Neural progenitor cell (in vitro differentiated cells): Measurements from ENCODE around the gene KRT77. TPM values are rescaled to one million over a fixed set of nuclear protein-coding genes. Genes with fewer than 3 reads are reported as not detected.
A peak's percentile ranks its signal among the peaks of the same experiment; 100 is the strongest.
"Not testable (repeated sequence)": the region's sequence is repeated elsewhere in the genome, so short reads cannot be mapped to it uniquely, and the experiment has no call there.

ENCODE experiments used
- DNase-seq: peaks from one replicate; pipeline ENCODE4 v3.0.0-alpha.2; 2016; ENCODE audit warnings: low spot score
- H2AFZ ChIP-seq: fragments of 200-600 bp; sonication (generic); replicated peaks from 2 replicates; pipeline ENCODE4 v1.6.1; 2016; ENCODE audit warnings: antibody characterized with exemption
- H3F3A ChIP-seq: fragments of 200-600 bp; sonication (generic); 2 replicates; pipeline ENCODE4 v1.6.1; 2016; ENCODE audit warnings: antibody characterized with exemption, low read depth
- H3K27ac ChIP-seq: fragments of 200-600 bp; sonication (generic); 2 replicates; pipeline ENCODE4 v1.5.1; 2016; ENCODE audit warnings: mild to moderate bottlenecking
- H3K27me3 ChIP-seq: fragments of 200-600 bp; sonication (generic); 2 replicates; pipeline ENCODE4 v1.6.1; 2016; ENCODE audit warnings: mild to moderate bottlenecking, moderate library complexity
- H3K36me3 ChIP-seq: fragments of 200-600 bp; sonication (generic); 2 replicates; pipeline ENCODE4 v1.5.1; 2016
- H3K4me1 ChIP-seq: fragments of 200-600 bp; sonication (generic); 2 replicates; pipeline ENCODE4 v1.6.1; 2016; ENCODE audit warnings: mixed run types
- H3K4me2 ChIP-seq: fragments of 200-600 bp; sonication (generic); 2 replicates; pipeline ENCODE4 v1.6.1; 2016
- H3K4me3 ChIP-seq: fragments of 200-600 bp; sonication (generic); 2 replicates; pipeline ENCODE4 v1.5.1; 2016
- H3K79me2 ChIP-seq: fragments of 200-600 bp; sonication (generic); 2 replicates; pipeline ENCODE4 v1.6.1; 2016; ENCODE audit warnings: low read depth
- H3K9ac ChIP-seq: fragments of 200-600 bp; sonication (generic); 2 replicates; pipeline ENCODE4 v1.6.1; 2016
- H3K9me3 ChIP-seq: fragments of 200-600 bp; sonication (generic); 2 replicates; pipeline ENCODE4 v1.5.1; 2016; ENCODE audit warnings: low read depth
- H4K20me1 ChIP-seq: fragments of 200-600 bp; sonication (generic); 2 replicates; pipeline ENCODE4 v1.6.1; 2016; ENCODE audit warnings: low read depth
- H3K27ac Mint-ChIP-seq: 3 replicates; pipeline ENCODE4 v1.8.0; 2021; ENCODE audit warnings: mixed read lengths
- H3K27me3 Mint-ChIP-seq: 2 replicates; pipeline ENCODE4 v1.8.0; 2022; ENCODE audit warnings: low read depth, mild to moderate bottlenecking, inconsistent platforms, moderate library complexity, mixed read lengths; ENCODE audit not compliant: insufficient read depth
- H3K36me3 Mint-ChIP-seq: 3 replicates; pipeline ENCODE4 v1.8.0; 2021; ENCODE audit warnings: mixed read lengths
- H3K4me1 Mint-ChIP-seq: 3 replicates; pipeline ENCODE4 v1.8.0; 2021; ENCODE audit warnings: mixed read lengths
- H3K4me3 Mint-ChIP-seq: 3 replicates; pipeline ENCODE4 v1.8.0; 2021; ENCODE audit warnings: mild to moderate bottlenecking, moderate library complexity, mixed read lengths
- H3K9me3 Mint-ChIP-seq: 3 replicates; pipeline ENCODE4 v1.8.0; 2020; ENCODE audit warnings: mixed read lengths
- EZH2 ChIP-seq: fragments of 200-600 bp; sonication (generic); IDR thresholded peaks from 2 replicates; pipeline ENCODE4 v1.6.1; 2017; ENCODE audit warnings: antibody characterized with exemption, mild to moderate bottlenecking, moderate library complexity
- EZH2phosphoT487 ChIP-seq: fragments of 200-600 bp; sonication (generic); IDR thresholded peaks from 2 replicates; pipeline ENCODE4 v1.6.1; 2017; ENCODE audit warnings: antibody characterized with exemption
- total RNA-seq: library from RNA; depleted of rRNA; stranded (reverse); fragments of >200 nt; gene quantifications from 2 replicates; pipeline ENCODE4 v1.2.3, GENCODE V29; 2015; ENCODE audit warnings: low replicate concordance
- TF ChIP-seq, protein P1 (sequence below): fragments of 200-600 bp; sonication (generic); IDR thresholded peaks from 2 replicates; pipeline ENCODE4 v1.5.1; 2017; ENCODE audit warnings: antibody characterized with exemption, mild to moderate bottlenecking

KRT77 gene
- total RNA-seq, 1 donor from 2014 or later = 0.47 TPM

GRCh38 chr12:52713960-52714886 is 10.9 kb upstream of the KRT77 start:
- Mint-ChIP-seq H3K4me1 (peaks cover 8% of the 10 kb centered on the region), H3K27ac (no peak overlapping the region), H3K27me3 (peaks cover 28% of the 10 kb centered on the region), H3K36me3 (no peaks in the 10 kb centered on the region), H3K4me3 (peak overlapping the region; percentile 82), H3K9me3 (no peaks in the 10 kb centered on the region)
- no peak overlapping the region for H3K9ac ChIP-seq
- peak overlapping the region; percentile 53 for H3K4me3 ChIP-seq
- H2AFZ ChIP-seq = peak overlapping the region; percentile 98
- H3K36me3 ChIP-seq = no peaks in the 10 kb centered on the region
- DNase-seq = peak; percentile 77
- H3F3A ChIP-seq = peaks cover 6% of the 10 kb centered on the region
- no peak overlapping the region for H3K27ac ChIP-seq
- peak overlapping the region; percentile 83 for H3K4me2 ChIP-seq
- H3K27me3 ChIP-seq = peaks cover 62% of the 10 kb centered on the region
- no peaks in the 10 kb centered on the region for H3K4me1 ChIP-seq
- no peaks in the 10 kb centered on the region for H3K79me2 ChIP-seq
- TF ChIP-seq, protein P1, sequence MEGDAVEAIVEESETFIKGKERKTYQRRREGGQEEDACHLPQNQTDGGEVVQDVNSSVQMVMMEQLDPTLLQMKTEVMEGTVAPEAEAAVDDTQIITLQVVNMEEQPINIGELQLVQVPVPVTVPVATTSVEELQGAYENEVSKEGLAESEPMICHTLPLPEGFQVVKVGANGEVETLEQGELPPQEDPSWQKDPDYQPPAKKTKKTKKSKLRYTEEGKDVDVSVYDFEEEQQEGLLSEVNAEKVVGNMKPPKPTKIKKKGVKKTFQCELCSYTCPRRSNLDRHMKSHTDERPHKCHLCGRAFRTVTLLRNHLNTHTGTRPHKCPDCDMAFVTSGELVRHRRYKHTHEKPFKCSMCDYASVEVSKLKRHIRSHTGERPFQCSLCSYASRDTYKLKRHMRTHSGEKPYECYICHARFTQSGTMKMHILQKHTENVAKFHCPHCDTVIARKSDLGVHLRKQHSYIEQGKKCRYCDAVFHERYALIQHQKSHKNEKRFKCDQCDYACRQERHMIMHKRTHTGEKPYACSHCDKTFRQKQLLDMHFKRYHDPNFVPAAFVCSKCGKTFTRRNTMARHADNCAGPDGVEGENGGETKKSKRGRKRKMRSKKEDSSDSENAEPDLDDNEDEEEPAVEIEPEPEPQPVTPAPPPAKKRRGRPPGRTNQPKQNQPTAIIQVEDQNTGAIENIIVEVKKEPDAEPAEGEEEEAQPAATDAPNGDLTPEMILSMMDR = no peak
- peak; percentile 2 for TF ChIP-seq EZH2
- no peaks in the 10 kb centered on the region for H3K9me3 ChIP-seq
- H4K20me1 ChIP-seq = no peaks in the 10 kb centered on the region

DNA sequence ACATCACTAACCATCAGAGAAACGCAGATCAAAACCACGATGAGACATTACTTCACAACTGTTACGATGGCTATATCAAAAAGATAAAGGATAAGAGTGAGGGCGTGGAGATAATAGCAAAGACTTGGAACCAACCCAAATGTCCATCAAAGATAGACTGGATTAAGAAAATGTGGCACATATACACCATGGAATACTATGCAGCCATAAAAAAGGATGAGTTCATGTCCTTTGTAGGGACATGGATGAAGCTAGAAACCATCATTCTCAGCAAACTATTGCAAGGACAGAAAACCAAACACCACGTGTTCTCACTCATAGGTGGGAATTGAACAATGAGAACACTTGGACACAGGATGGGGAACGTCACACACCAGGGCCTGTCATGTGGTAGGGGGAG is 8.8 kb upstream of the KRT77 start:
- H3K4me3 ChIP-seq, DNase-seq, H3F3A ChIP-seq, H3K27ac Mint-ChIP-seq, H2AFZ ChIP-seq, H3K9me3 Mint-ChIP-seq, H3K27ac ChIP-seq, H3K36me3 Mint-ChIP-seq, H3K9ac ChIP-seq, H3K4me3 Mint-ChIP-seq, H3K9me3 ChIP-seq, H4K20me1 ChIP-seq, H3K79me2 ChIP-seq, H3K36me3 ChIP-seq, H3K4me2 ChIP-seq: not testable (repeated sequence)
- peaks cover 23% of the 10 kb centered on the region for H3K4me1 Mint-ChIP-seq
- Histone ChIP-seq H3K4me1 (peaks cover 12% of the 10 kb centered on the region), H3K27me3 (peaks cover 60% of the 10 kb centered on the region)
- H3K27me3 Mint-ChIP-seq = peaks cover 30% of the 10 kb centered on the region

- Histone ChIP-seq H2AFZ (no peak overlapping the region), H3K36me3 (no peaks in the 10 kb centered on the region), H3K9me3 (no peaks in the 10 kb centered on the region), H4K20me1 (no peaks in the 10 kb centered on the region), H3K4me2 (no peak overlapping the region), H3K4me1 (peaks cover 12% of the 10 kb centered on the region), H3K9ac (no peak overlapping the region), H3F3A (peaks cover 6% of the 10 kb centered on the region), H3K4me3 (no peak overlapping the region), H3K27ac (no peak overlapping the region), H3K27me3 (peaks cover 46% of the 10 kb centered on the region), H3K79me2 (no peaks in the 10 kb centered on the region)
- no peak overlapping the region for H3K27ac Mint-ChIP-seq
- H3K36me3 Mint-ChIP-seq = no peaks in the 10 kb centered on the region
- H3K9me3 Mint-ChIP-seq = no peaks in the 10 kb centered on the region
- TF ChIP-seq EZH2phosphoT487 (no peak), EZH2 (no peak)
- TF ChIP-seq, protein P1 = no peak
- H3K4me3 Mint-ChIP-seq = no peak overlapping the region
- no peak for DNase-seq
- peaks cover 29% of the 10 kb centered on the region for H3K27me3 Mint-ChIP-seq
- peaks cover 24% of the 10 kb centered on the region for H3K4me1 Mint-ChIP-seq
Measured at GRCh38 chr12:52710730-52711129, 7.4 kb upstream of the KRT77 start.

DNA sequence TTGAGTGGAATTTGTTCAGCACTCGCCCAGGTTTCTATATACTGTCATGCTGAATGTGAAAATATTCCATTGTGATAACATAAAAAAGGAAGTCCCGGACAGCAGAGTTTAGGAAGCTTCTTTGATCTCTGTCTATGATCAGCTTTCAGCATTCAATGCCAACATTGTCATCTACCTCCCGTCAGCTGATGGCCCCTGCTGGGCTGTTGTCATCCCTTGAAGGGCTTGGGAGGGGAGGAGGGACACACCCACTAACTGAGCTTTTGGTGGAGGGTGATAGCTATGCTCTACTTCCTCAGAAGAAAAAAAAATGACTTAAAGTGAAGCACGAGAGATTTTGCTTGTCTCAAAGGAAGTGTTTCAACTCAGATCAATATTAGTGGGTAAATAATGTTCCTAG is 4.7 kb upstream of the KRT77 start:
- H3K27ac Mint-ChIP-seq = no peak overlapping the region
- TF ChIP-seq, protein P1 = no peak
- TF ChIP-seq EZH2phosphoT487 = no peak
- TF ChIP-seq EZH2 = no peak
- no peaks in the 10 kb centered on the region for H3K9me3 ChIP-seq

More for the DNA sequence above, 4.7 kb upstream of the KRT77 start:
- Histone ChIP-seq H3K36me3 (no peaks in the 10 kb centered on the region), H3F3A (no peaks in the 10 kb centered on the region), H3K9ac (no peak overlapping the region), H4K20me1 (no peaks in the 10 kb centered on the region), H3K4me2 (no peak overlapping the region), H3K79me2 (no peaks in the 10 kb centered on the region), H3K27ac (no peak overlapping the region), H3K27me3 (peaks cover 34% of the 10 kb centered on the region), H3K4me3 (no peak overlapping the region), H3K4me1 (peaks cover 12% of the 10 kb centered on the region), H2AFZ (no peak overlapping the region)
- peak; percentile 52 for DNase-seq
- peaks cover 17% of the 10 kb centered on the region for H3K4me1 Mint-ChIP-seq
- peaks cover 13% of the 10 kb centered on the region for H3K27me3 Mint-ChIP-seq
- H3K36me3 Mint-ChIP-seq = no peaks in the 10 kb centered on the region
- no peaks in the 10 kb centered on the region for H3K9me3 Mint-ChIP-seq
- H3K4me3 Mint-ChIP-seq = no peak overlapping the region
